ENCODE measurements around the gene HIVEP3. TPM values are rescaled to one million over a fixed set of nuclear protein-coding genes. Genes with fewer than 3 reads are reported as not detected.

HIVEP3 gene
- total RNA-seq, 1 experiment from 2014 or later, result 1.4 TPM

DNA sequence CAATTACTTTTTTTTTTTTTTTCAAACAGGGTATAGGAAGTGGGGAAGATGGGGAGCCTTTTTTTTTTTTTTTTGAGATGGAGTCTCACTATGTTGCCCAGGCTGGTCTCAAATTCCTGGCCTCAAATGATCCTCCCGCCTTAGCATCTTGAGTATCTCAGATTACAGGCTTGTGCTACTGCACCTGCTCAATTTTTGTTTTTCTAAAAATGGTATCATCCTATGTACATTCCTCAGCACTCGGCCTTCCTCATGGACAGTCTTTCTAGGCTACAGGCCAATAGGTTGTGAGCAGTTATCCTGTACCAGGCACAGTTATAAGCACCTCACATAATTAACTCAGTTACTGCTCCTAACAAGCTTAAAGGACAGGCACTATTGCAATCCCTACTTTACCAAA lies 302.2 kb downstream of the HIVEP3 start:
- Histone ChIP-seq H3K23ac (ENCODE audit: insufficient read length, low read depth, low read length) (no peak overlapping the region), H3K27me3 (ENCODE audit: insufficient read depth, low read length) (no peaks in the 10 kb centered on the region), H2BK120ac (ENCODE audit: low read depth, low read length, poor library complexity, severe bottlenecking) (no peak overlapping the region), H2AK5ac (ENCODE audit: insufficient read length, low read length) (no peak overlapping the region), H3K27ac (ENCODE audit: insufficient read length, low read depth, low read length) (no peak overlapping the region), H3K56ac (ENCODE audit: insufficient read length, low read depth, low read length) (no peak overlapping the region), H3K79me2 (ENCODE audit: insufficient read depth, low read length) (no peaks in the 10 kb centered on the region), H2BK20ac (ENCODE audit: low read depth, low read length, poor library complexity, severe bottlenecking) (no peak overlapping the region), H3K18ac (ENCODE audit: insufficient read length, low read depth, low read length) (no peak overlapping the region), H2BK15ac (ENCODE audit: low read depth, low read length) (no peak overlapping the region), H2BK12ac (ENCODE audit: insufficient read length, low read depth, low read length) (no peak overlapping the region), H4K5ac (ENCODE audit: insufficient read length, low read depth, low read length) (no peak overlapping the region), H2BK5ac (ENCODE audit: insufficient read length, low read length) (no peak overlapping the region), H3K9me3 (ENCODE audit: control insufficient read depth, low read depth, low read length) (no peaks in the 10 kb centered on the region), H3T11ph (ENCODE audit: low read length) (no peak overlapping the region), H4K8ac (replicated peaks; ENCODE audit: insufficient read length, low read depth, low read length) (no peak overlapping the region), H3K14ac (ENCODE audit: insufficient read depth, low read length) (no peak overlapping the region), H3K23me2 (ENCODE audit: insufficient read length, low read depth, low read length, poor library complexity, severe bottlenecking) (no peaks in the 10 kb centered on the region), H3K4ac (ENCODE audit: low read depth, low read length) (no peak overlapping the region), H3K4me2 (ENCODE audit: insufficient read depth, insufficient read length, low read length) (no peak overlapping the region), H3K9ac (ENCODE audit: extremely low read depth, insufficient read length, low read length) (no peak overlapping the region), H3K79me1 (ENCODE audit: insufficient read depth, low read depth, low read length, poor library complexity, severe bottlenecking) (no peaks in the 10 kb centered on the region), H3K4me1 (ENCODE audit: insufficient read depth, low read length) (peaks cover 4% of the 10 kb centered on the region; the same call in 1 of the 2 replicates), H4K91ac (ENCODE audit: insufficient read length, low read depth, low read length) (no peak overlapping the region), H2AFZ (ENCODE audit: low read length) (no peak overlapping the region), H4K20me1 (ENCODE audit: control insufficient read depth, insufficient read depth, insufficient read length) (no peaks in the 10 kb centered on the region)
- no peak for DNase-seq
- no CpG with 5 or more reads among the region's 2 CpGs for WGBS (ENCODE audit: extremely low coverage, insufficient read length, low lambda C conversion rate)
- TF ChIP-seq, protein P1, sequence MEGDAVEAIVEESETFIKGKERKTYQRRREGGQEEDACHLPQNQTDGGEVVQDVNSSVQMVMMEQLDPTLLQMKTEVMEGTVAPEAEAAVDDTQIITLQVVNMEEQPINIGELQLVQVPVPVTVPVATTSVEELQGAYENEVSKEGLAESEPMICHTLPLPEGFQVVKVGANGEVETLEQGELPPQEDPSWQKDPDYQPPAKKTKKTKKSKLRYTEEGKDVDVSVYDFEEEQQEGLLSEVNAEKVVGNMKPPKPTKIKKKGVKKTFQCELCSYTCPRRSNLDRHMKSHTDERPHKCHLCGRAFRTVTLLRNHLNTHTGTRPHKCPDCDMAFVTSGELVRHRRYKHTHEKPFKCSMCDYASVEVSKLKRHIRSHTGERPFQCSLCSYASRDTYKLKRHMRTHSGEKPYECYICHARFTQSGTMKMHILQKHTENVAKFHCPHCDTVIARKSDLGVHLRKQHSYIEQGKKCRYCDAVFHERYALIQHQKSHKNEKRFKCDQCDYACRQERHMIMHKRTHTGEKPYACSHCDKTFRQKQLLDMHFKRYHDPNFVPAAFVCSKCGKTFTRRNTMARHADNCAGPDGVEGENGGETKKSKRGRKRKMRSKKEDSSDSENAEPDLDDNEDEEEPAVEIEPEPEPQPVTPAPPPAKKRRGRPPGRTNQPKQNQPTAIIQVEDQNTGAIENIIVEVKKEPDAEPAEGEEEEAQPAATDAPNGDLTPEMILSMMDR (conservative IDR thresholded peaks at IDR 0.05), result no peak
- H3K27ac Mint-ChIP-seq, result no peak overlapping the region
- no peak overlapping the region for H3K4me3 Mint-ChIP-seq
- no peaks in the 10 kb centered on the region for H3K36me3 Mint-ChIP-seq (ENCODE audit: insufficient read depth in 1 of 3, low read depth in 3 of 3)
- H3K4me1 Mint-ChIP-seq, result peaks cover 24 to 27% of the 10 kb centered on the region in 2 experiments
- no peaks in the 10 kb centered on the region for H3K9me3 Mint-ChIP-seq
- H3K27me3 Mint-ChIP-seq (ENCODE audit: low read depth), result no peaks in the 10 kb centered on the region; the same call in 1 of the 2 replicates

Measured in H9 (cell line).